A673 (cell line): ENCODE data around the gene RNF168. TPM values are rescaled to one million over a fixed set of nuclear protein-coding genes. Genes with fewer than 3 reads are reported as not detected.
"Not testable (repeated sequence)": the region's sequence is repeated elsewhere in the genome, so short reads cannot be mapped to it uniquely, and the experiment has no call there.

Experiments used
- BruUV-seq: library from RNA; stranded (reverse); fragments of 400-500 nt; replicated peaks from 2 replicates; lab custom pipeline; 2021; lab: Mats Ljungman, UMichigan
- CTCF ChIA-PET: fragments of 300-600 bp; sonication (Branson Sonifier 250); formaldehyde crosslinking; loops from one replicate; lab custom pipeline; 2022; ENCODE audit warnings: antibody characterized with exemption; lab: Charles Lee
- POLR2A ChIA-PET: fragments of 300-600 bp; sonication (Branson Sonifier 250); formaldehyde crosslinking; loops from one replicate; lab custom pipeline; 2022; ENCODE audit warnings: antibody characterized with exemption; ENCODE audit not compliant: low non-redundant PET; lab: Charles Lee
- DNase-seq: peaks from one replicate; pipeline ENCODE4 v3.0.0-alpha.2; 2015; ENCODE audit warnings: low spot score
- H3K27ac ChIP-seq: fragments of 200-600 bp; sonication (generic); 2 replicates; pipeline ENCODE4 v1.5.1; 2016; ENCODE audit warnings: mixed run types, low read depth, mild to moderate bottlenecking, mixed read lengths, antibody characterized with exemption, low read length; ENCODE audit not compliant: poor library complexity, severe bottlenecking
- H3K27me3 ChIP-seq: fragments of 200-600 bp; sonication (generic); replicated peaks from 2 replicates; pipeline ENCODE4 v1.6.1; 2017; ENCODE audit warnings: mixed run types, low read depth, mild to moderate bottlenecking, mixed read lengths, antibody characterized with exemption, low read length; ENCODE audit not compliant: insufficient read depth, poor library complexity
- H3K36me3 ChIP-seq: fragments of 200-600 bp; sonication (generic); 2 replicates; pipeline ENCODE4 v1.6.1; 2016; ENCODE audit warnings: mixed run types, mild to moderate bottlenecking, mixed read lengths, antibody characterized with exemption, low read length; ENCODE audit not compliant: insufficient read depth, poor library complexity, severe bottlenecking
- H3K4me1 ChIP-seq: fragments of 200-600 bp; sonication (generic); 2 replicates; pipeline ENCODE4 v1.6.1; 2017; ENCODE audit warnings: mixed run types, mild to moderate bottlenecking, mixed read lengths, antibody characterized with exemption, low read length; ENCODE audit not compliant: insufficient read depth, poor library complexity, severe bottlenecking
- H3K4me3 ChIP-seq: fragments of 200-600 bp; sonication (generic); 2 replicates; pipeline ENCODE4 v1.5.1; 2016; ENCODE audit warnings: low read depth, mixed run types, mild to moderate bottlenecking, mixed read lengths, low read length; ENCODE audit not compliant: poor library complexity, severe bottlenecking
- H3K9me3 ChIP-seq: fragments of 200-600 bp; sonication (generic); 2 replicates; pipeline ENCODE4 v1.6.1; 2016; ENCODE audit warnings: mixed run types, low read depth, mild to moderate bottlenecking, mixed read lengths, antibody characterized with exemption, low read length; ENCODE audit not compliant: poor library complexity, severe bottlenecking
- EZH2 ChIP-seq: fragments of 200-600 bp; sonication (generic); IDR thresholded peaks from 2 replicates; pipeline ENCODE4 v1.6.1; 2017; ENCODE audit warnings: borderline replicate concordance, low read depth, mild to moderate bottlenecking, mixed read lengths, antibody characterized with exemption, low read length; ENCODE audit not compliant: poor library complexity, severe bottlenecking
- intact Hi-C: fragments of 100-400 bp; cut with micrococcal nuclease; formaldehyde crosslinking; loops from one replicate; pipeline ENCODE4 v1.10.0; 2022; ENCODE audit not compliant: unreplicated experiment
- total RNA-seq: library from RNA; stranded (reverse); gene quantifications from 2 replicates; pipeline ENCODE4 v1.2.3, GENCODE V29; 2021
- TF ChIP-seq, protein P1 (sequence below): fragments of 300-800, 200-600 bp; sonication (generic); conservative IDR thresholded peaks from 2 replicates; pipeline ENCODE4 v1.5.1; 2017; ENCODE audit warnings: low read depth, mild to moderate bottlenecking, antibody characterized with exemption, low read length, moderate library complexity, mixed read lengths

The RNF168 gene
- total RNA-seq, 1 experiment from 2014 or later, result 42.9 TPM

- TF ChIP-seq EZH2, result no peak
- TF ChIP-seq, protein P1, sequence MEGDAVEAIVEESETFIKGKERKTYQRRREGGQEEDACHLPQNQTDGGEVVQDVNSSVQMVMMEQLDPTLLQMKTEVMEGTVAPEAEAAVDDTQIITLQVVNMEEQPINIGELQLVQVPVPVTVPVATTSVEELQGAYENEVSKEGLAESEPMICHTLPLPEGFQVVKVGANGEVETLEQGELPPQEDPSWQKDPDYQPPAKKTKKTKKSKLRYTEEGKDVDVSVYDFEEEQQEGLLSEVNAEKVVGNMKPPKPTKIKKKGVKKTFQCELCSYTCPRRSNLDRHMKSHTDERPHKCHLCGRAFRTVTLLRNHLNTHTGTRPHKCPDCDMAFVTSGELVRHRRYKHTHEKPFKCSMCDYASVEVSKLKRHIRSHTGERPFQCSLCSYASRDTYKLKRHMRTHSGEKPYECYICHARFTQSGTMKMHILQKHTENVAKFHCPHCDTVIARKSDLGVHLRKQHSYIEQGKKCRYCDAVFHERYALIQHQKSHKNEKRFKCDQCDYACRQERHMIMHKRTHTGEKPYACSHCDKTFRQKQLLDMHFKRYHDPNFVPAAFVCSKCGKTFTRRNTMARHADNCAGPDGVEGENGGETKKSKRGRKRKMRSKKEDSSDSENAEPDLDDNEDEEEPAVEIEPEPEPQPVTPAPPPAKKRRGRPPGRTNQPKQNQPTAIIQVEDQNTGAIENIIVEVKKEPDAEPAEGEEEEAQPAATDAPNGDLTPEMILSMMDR, result no peak
- no peak for DNase-seq
- CTCF ChIA-PET, result interaction anchor here (0.6 kb wide), 1 partner anchor 215 kb away, joined by 3 read pairs; no protein-coding TSS in a partner anchor
- Histone ChIP-seq H3K4me1 (no peaks in the 10 kb centered on the region), H3K4me3 (no peak overlapping the region), H3K9me3 (no peaks in the 10 kb centered on the region), H3K36me3 (peaks cover 61% of the 10 kb centered on the region), H3K27me3 (no peaks in the 10 kb centered on the region), H3K27ac (no peak overlapping the region)
- intact Hi-C loops, result no loop called here
- BruUV-seq, result no TSS peak
- POLR2A ChIA-PET, result no interaction called here
Observed at GRCh38 chr3:196477678-196478077, 25.9 kb downstream of the RNF168 start.

- DNase-seq, result no peak
- Histone ChIP-seq H3K9me3 (no peaks in the 10 kb centered on the region), H3K27me3 (no peaks in the 10 kb centered on the region), H3K36me3 (peaks cover 42% of the 10 kb centered on the region), H3K4me3 (no peak overlapping the region), H3K4me1 (no peaks in the 10 kb centered on the region), H3K27ac (no peak overlapping the region)
- TF ChIP-seq, protein P1, result no peak
- TF ChIP-seq EZH2, result no peak
- intact Hi-C loops, result no loop called here
- POLR2A ChIA-PET, result no interaction called here
- CTCF ChIA-PET, result no interaction called here
- no TSS peak for BruUV-seq
Observed at GRCh38 chr3:196472286-196472685, 31.3 kb downstream of the RNF168 start.

DNA sequence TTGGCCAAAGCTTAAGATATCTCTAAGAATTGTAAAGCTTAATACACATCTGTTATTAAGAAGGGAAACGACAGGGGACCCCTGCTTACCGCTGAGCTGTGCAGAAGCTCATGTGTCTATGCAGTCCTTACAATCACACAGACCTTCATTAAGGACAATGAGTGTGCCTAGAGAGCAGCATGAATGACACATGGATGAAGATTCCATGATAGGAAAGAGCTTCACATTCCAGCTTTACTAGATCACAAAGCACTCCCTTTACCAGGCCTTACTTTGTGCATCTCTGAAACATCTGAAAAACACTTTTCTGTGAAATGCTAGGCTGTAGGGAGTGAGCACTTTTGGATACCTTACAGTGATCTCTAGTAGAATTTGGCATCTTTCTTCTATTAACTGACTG lies 32.0 kb downstream of the RNF168 start:
- CTCF ChIA-PET, result interaction anchor here (0.6 kb wide), 1 partner anchor 395 kb away, joined by 4 read pairs; no protein-coding TSS in a partner anchor

GRCh38 chr3:196470182-196470581 lies 33.4 kb downstream of the RNF168 start:
- H3K27ac ChIP-seq, H3K27me3 ChIP-seq, DNase-seq, intact Hi-C loops, H3K4me3 ChIP-seq, BruUV-seq, CTCF ChIA-PET, POLR2A ChIA-PET, H3K9me3 ChIP-seq, H3K4me1 ChIP-seq: not testable (repeated sequence)
- H3K36me3 ChIP-seq, result peaks cover 34% of the 10 kb centered on the region

More for the DNA sequence above, 32.0 kb downstream of the RNF168 start:
- intact Hi-C loops, result no loop called here
- no peak for TF ChIP-seq EZH2
- TF ChIP-seq, protein P1, result no peak
- no peaks in the 10 kb centered on the region for H3K27me3 ChIP-seq
- no peak overlapping the region for H3K4me3 ChIP-seq
- DNase-seq, result peak; percentile 8
- no peak overlapping the region for H3K27ac ChIP-seq
- H3K4me1 ChIP-seq, result no peaks in the 10 kb centered on the region
- no peaks in the 10 kb centered on the region for H3K9me3 ChIP-seq
- no TSS peak for BruUV-seq
- POLR2A ChIA-PET, result interaction anchor here (0.6 kb wide), 1 partner anchor 1654 kb away, joined by 3 read pairs; no protein-coding TSS in a partner anchor
- peaks cover 37% of the 10 kb centered on the region for H3K36me3 ChIP-seq
